ENCODE data around the gene SLC29A1.

The SLC29A1 gene

GRCh38 chr6:44219815-44220784 is 3.3 kb upstream of the SLC29A1 start:
- no peak overlapping the region; the same call in 1 of the 2 replicates for H3K4me3 ChIP-seq (ENCODE audit: low read depth, low read length)
- TF ChIP-seq CTCF (IDR thresholded peaks at IDR 0.05; ENCODE audit: insufficient read depth, low read length, missing control alignments) = no peak
- CTCF ChIA-PET = interaction anchor here (1.0 to 1.7 kb wide), 6 partner anchors 14 to 59 kb away, joined by 3 to 5 read pairs (median 4); partner anchors contain the start of gene SLC35B2
- POLR2A ChIA-PET = interaction anchor here (1.3 kb wide), 1 partner anchor 27 kb away, joined by 7 read pairs; the partner anchor contains the start of gene HSP90AB1
- no peak for DNase-seq (ENCODE audit: low read depth, low spot score)

GRCh38 chr6:44220913-44221290 is 2.5 kb upstream of the SLC29A1 start:
- DNase-seq (ENCODE audit: low read depth, low spot score) = no peak
- H3K4me3 ChIP-seq (ENCODE audit: low read depth, low read length) = no peak overlapping the region
- CTCF ChIA-PET = interaction anchor here (0.6 to 8.2 kb wide), 10 partner anchors 8 to 123 kb away, joined by 3 to 175 read pairs (median 4); no protein-coding TSS in a partner anchor
- TF ChIP-seq CTCF (IDR thresholded peaks at IDR 0.05; ENCODE audit: insufficient read depth, low read length, missing control alignments) = no peak
- POLR2A ChIA-PET = interaction anchor here (1.0 to 1.3 kb wide), 3 partner anchors 14 to 26 kb away, joined by 3 to 7 read pairs (median 3); partner anchors contain the start of gene HSP90AB1

GRCh38 chr6:44221291-44221960 is 2.0 kb upstream of the SLC29A1 start:
- peak; percentile 90 for TF ChIP-seq CTCF (IDR thresholded peaks at IDR 0.05; ENCODE audit: insufficient read depth, low read length, missing control alignments)
- no peak for DNase-seq (ENCODE audit: low read depth, low spot score)
- H3K4me3 ChIP-seq (ENCODE audit: low read depth, low read length) = no peak overlapping the region
- CTCF ChIA-PET = interaction anchor here (0.6 to 8.2 kb wide), 11 partner anchors 9 to 124 kb away, joined by 3 to 175 read pairs (median 4); no protein-coding TSS in a partner anchor
- POLR2A ChIA-PET = interaction anchor here (1.0 to 1.3 kb wide), 3 partner anchors 13 to 25 kb away, joined by 3 to 7 read pairs (median 3); partner anchors contain the start of gene HSP90AB1

GRCh38 chr6:44221961-44222335 is 1.4 kb upstream of the SLC29A1 start:
- no peak overlapping the region for H3K4me3 ChIP-seq (ENCODE audit: low read depth, low read length)
- CTCF ChIA-PET = interaction anchor here (1.0 to 8.2 kb wide), 10 partner anchors 9 to 124 kb away, joined by 3 to 175 read pairs (median 5); partner anchors contain the start of gene HSP90AB1
- no peak for TF ChIP-seq CTCF (IDR thresholded peaks at IDR 0.05; ENCODE audit: insufficient read depth, low read length, missing control alignments)
- no peak for DNase-seq (ENCODE audit: low read depth, low spot score)
- POLR2A ChIA-PET = interaction anchor here (1.0 to 1.3 kb wide), 3 partner anchors 13 to 25 kb away, joined by 3 to 7 read pairs (median 3); partner anchors contain the start of gene HSP90AB1

- ChIA-PET CTCF (interaction anchor here (0.9 to 8.2 kb wide), 11 partner anchors 10 to 125 kb away, joined by 3 to 175 read pairs (median 5); partner anchors contain the start of gene HSP90AB1), POLR2A (interaction anchor here (0.7 to 2.6 kb wide), 5 partner anchors 12 to 32 kb away, joined by 3 to 16 read pairs (median 3); partner anchors contain the start of gene HSP90AB1)
- H3K4me3 ChIP-seq (ENCODE audit: low read depth, low read length) = peak overlapping the region; percentile 63
- no peak for DNase-seq (ENCODE audit: low read depth, low spot score)
- no peak for TF ChIP-seq CTCF (IDR thresholded peaks at IDR 0.05; ENCODE audit: insufficient read depth, low read length, missing control alignments)
Observed at GRCh38 chr6:44222486-44223318, 693 bp upstream of the SLC29A1 start.
